OCI-LY1 (cell line): ENCODE measurements around the gene POLR2C.

Source experiments
- H2AFZ ChIP-seq: fragments of 200-600 bp; sonication (generic), shearing (Covaris generic); 2 replicates; pipeline ENCODE4 v1.6.0; 2014; ENCODE audit warnings: antibody characterized with exemption, mild to moderate bottlenecking, low read length
- H3F3A ChIP-seq: fragments of 200-600 bp; sonication (generic), shearing (Covaris generic); 2 replicates; pipeline ENCODE4 v1.6.0; 2014; ENCODE audit warnings: mild to moderate bottlenecking, antibody characterized with exemption, low read length, moderate library complexity; ENCODE audit not compliant: insufficient read depth
- H3K27ac ChIP-seq: fragments of 200-600 bp; sonication (generic); 2 replicates; pipeline ENCODE4 v1.5.1; 2014; ENCODE audit warnings: low read length, mixed run types, mild to moderate bottlenecking, low read depth; ENCODE audit not compliant: poor library complexity, severe bottlenecking
- H3K27me3 ChIP-seq: fragments of 200-600 bp; sonication (generic); 2 replicates; pipeline ENCODE4 v1.6.0; 2014; ENCODE audit warnings: antibody characterized with exemption, mild to moderate bottlenecking, low read length, moderate library complexity; ENCODE audit not compliant: insufficient read depth
- H3K36me3 ChIP-seq: fragments of 200-600 bp; sonication (generic); 2 replicates; pipeline ENCODE4 v1.6.1; 2014; ENCODE audit warnings: mild to moderate bottlenecking, antibody characterized with exemption, low read length, moderate library complexity, mixed read lengths; ENCODE audit not compliant: insufficient read depth
- H3K4me1 ChIP-seq: fragments of 200-600 bp; sonication (generic); 2 replicates; pipeline ENCODE4 v1.5.1; 2014; ENCODE audit warnings: mild to moderate bottlenecking, low read length, moderate library complexity; ENCODE audit not compliant: insufficient read depth, severe bottlenecking
- H3K4me2 ChIP-seq: fragments of 200-600 bp; sonication (generic), shearing (Covaris generic); 2 replicates; pipeline ENCODE4 v1.6.1; 2014; ENCODE audit warnings: low read length
- H3K4me3 ChIP-seq: fragments of 200-600 bp; sonication (generic); 2 replicates; pipeline ENCODE4 v1.5.1; 2014; ENCODE audit warnings: low read length, low read depth, mild to moderate bottlenecking, mixed read lengths; ENCODE audit not compliant: poor library complexity, severe bottlenecking
- H3K79me2 ChIP-seq: fragments of 200-600 bp; shearing (Covaris generic); 2 replicates; pipeline ENCODE4 v1.6.1; 2016; ENCODE audit warnings: mixed run types, low read length, mixed read lengths; ENCODE audit not compliant: insufficient read depth
- H3K9ac ChIP-seq: fragments of 200-600 bp; sonication (generic), shearing (Covaris generic); 2 replicates; pipeline ENCODE4 v1.6.1; 2014; ENCODE audit warnings: mild to moderate bottlenecking, low read length, mixed read lengths
- H3K9me2 ChIP-seq: fragments of 200-600 bp; sonication (generic), shearing (Covaris generic); 2 replicates; pipeline ENCODE4 v1.6.1; 2014; ENCODE audit warnings: low read depth, mild to moderate bottlenecking, low read length, mixed read lengths
- H3K9me3 ChIP-seq: fragments of 200-600 bp; shearing (Covaris generic); 2 replicates; pipeline ENCODE4 v1.6.1; 2014; ENCODE audit warnings: low read length, mixed read lengths
- H4K20me1 ChIP-seq: fragments of 200-600 bp; sonication (generic), shearing (Covaris generic); 2 replicates; pipeline ENCODE4 v1.6.0; 2016; ENCODE audit warnings: mild to moderate bottlenecking, low read length; ENCODE audit not compliant: insufficient read depth
- CTCF ChIP-seq: fragments of 200-600 bp; sonication (generic), shearing (Covaris generic); IDR thresholded peaks from 2 replicates; pipeline ENCODE4 v1.5.1; 2017; ENCODE audit warnings: mild to moderate bottlenecking, antibody characterized with exemption, low read length, moderate library complexity, mixed read lengths
- EZH2 ChIP-seq: fragments of 200-600 bp; sonication (generic), shearing (Covaris generic); IDR thresholded peaks from 2 replicates; pipeline ENCODE4 v1.8.0; 2017; ENCODE audit warnings: borderline replicate concordance, mixed run types, mild to moderate bottlenecking, antibody characterized with exemption, low read length, moderate library complexity, mixed read lengths

The POLR2C gene

GRCh38 chr16:57501492-57501891 lies 39.0 kb downstream of the POLR2C start:
- Histone ChIP-seq H3K27ac (no peak overlapping the region), H3F3A (no peaks in the 10 kb centered on the region), H3K4me1 (no peaks in the 10 kb centered on the region), H3K36me3 (no peaks in the 10 kb centered on the region), H3K9ac (no peak overlapping the region), H4K20me1 (no peaks in the 10 kb centered on the region), H3K4me2 (no peak overlapping the region), H3K79me2 (no peaks in the 10 kb centered on the region), H3K27me3 (peaks cover 6% of the 10 kb centered on the region; the same call in 1 of the 2 replicates), H2AFZ (no peak overlapping the region), H3K9me2 (no peaks in the 10 kb centered on the region), H3K9me3 (no peaks in the 10 kb centered on the region), H3K4me3 (no peak overlapping the region)
- TF ChIP-seq EZH2 (no peak), CTCF (no peak)

- H4K20me1 ChIP-seq, result no peaks in the 10 kb centered on the region
- H3K36me3 ChIP-seq, result no peaks in the 10 kb centered on the region
- H3K27ac ChIP-seq, result no peak overlapping the region
- TF ChIP-seq CTCF (no peak), EZH2 (no peak)
- no peaks in the 10 kb centered on the region for H3K9me3 ChIP-seq
- no peaks in the 10 kb centered on the region for H3K4me1 ChIP-seq
- no peak overlapping the region for H3K4me3 ChIP-seq
- peaks cover 9% of the 10 kb centered on the region; the same call in 1 of the 2 replicates for H3K27me3 ChIP-seq
- no peak overlapping the region for H3K9ac ChIP-seq
- no peak overlapping the region for H2AFZ ChIP-seq
- H3K4me2 ChIP-seq, result no peak overlapping the region
- H3F3A ChIP-seq, result no peaks in the 10 kb centered on the region
- H3K79me2 ChIP-seq, result no peaks in the 10 kb centered on the region
- H3K9me2 ChIP-seq, result no peaks in the 10 kb centered on the region
These were observed 39.7 kb downstream of the POLR2C start for GRCh38 chr16:57502048-57502775.

GRCh38 chr16:57503366-57503765 lies 40.9 kb downstream of the POLR2C start:
- no peak overlapping the region for H3K27ac ChIP-seq
- H3K4me1 ChIP-seq, result no peaks in the 10 kb centered on the region
- no peaks in the 10 kb centered on the region for H3K79me2 ChIP-seq
- no peaks in the 10 kb centered on the region for H3K36me3 ChIP-seq
- H3K4me2 ChIP-seq, result no peak overlapping the region
- no peaks in the 10 kb centered on the region for H3K9me3 ChIP-seq
- no peaks in the 10 kb centered on the region for H3F3A ChIP-seq
- no peak overlapping the region for H3K4me3 ChIP-seq
- H3K27me3 ChIP-seq, result peaks cover 9% of the 10 kb centered on the region; the same call in 1 of the 2 replicates
- H4K20me1 ChIP-seq, result no peaks in the 10 kb centered on the region
- TF ChIP-seq EZH2 (no peak), CTCF (no peak)
- H2AFZ ChIP-seq, result no peak overlapping the region
- H3K9me2 ChIP-seq, result no peaks in the 10 kb centered on the region
- no peak overlapping the region for H3K9ac ChIP-seq
